IMR-90 (cell line): ENCODE measurements around the gene RNU6-1. TPM values are rescaled to one million over a fixed set of nuclear protein-coding genes. Genes with fewer than 3 reads are reported as not detected.

Experiments
- ATAC-seq: fragments of 200-7000 bp; cut with Tn5 transposase; 2 replicates; pipeline ENCODE4 v1.9.1; 2020; ENCODE audit warnings: low read depth, mild to moderate bottlenecking, moderate library complexity
- BruUV-seq: library from RNA; stranded (reverse); fragments of 400-500 nt; replicated peaks from 2 replicates; lab custom pipeline; 2021; lab: Mats Ljungman, UMichigan
- CTCF ChIA-PET: fragments of 300-600 bp; formaldehyde crosslinking; extraction: SDS; loops from one replicate; lab custom pipeline; 2021; ENCODE audit warnings: antibody characterized with exemption; lab: Yijun Ruan, JAX
- POLR2A ChIA-PET: fragments of 300-600 bp; sonication (Branson Sonifier 250); formaldehyde crosslinking; loops from one replicate; lab custom pipeline; 2022; ENCODE audit warnings: antibody characterized with exemption; ENCODE audit not compliant: unreplicated experiment; lab: Charles Lee
- DNase-seq: peaks from one replicate; pipeline ENCODE4 v3.0.0; 2013
- H2AFZ ChIP-seq: replicated peaks from 2 replicates; pipeline ENCODE3; 2013; ENCODE audit warnings: low read length, mild to moderate bottlenecking; ENCODE audit not compliant: poor library complexity
- H2AK5ac ChIP-seq: 2 replicates; pipeline ENCODE4 v1.6.1; 2013; ENCODE audit warnings: low read depth, low read length, inconsistent platforms
- H2AK9ac ChIP-seq: replicated peaks from 2 replicates; pipeline ENCODE3; 2013; ENCODE audit warnings: mild to moderate bottlenecking, low read depth, low read length, moderate library complexity; ENCODE audit not compliant: poor library complexity
- H2BK120ac ChIP-seq: 2 replicates; pipeline ENCODE4 v1.6.1; 2013; ENCODE audit warnings: low read depth, low read length, inconsistent platforms
- H2BK15ac ChIP-seq: 3 replicates; pipeline ENCODE4 v1.6.1; 2013; ENCODE audit warnings: low read depth, low read length, inconsistent platforms
- H2BK20ac ChIP-seq: 2 replicates; pipeline ENCODE4 v1.6.1; 2013; ENCODE audit warnings: low read depth, mild to moderate bottlenecking, inconsistent platforms, low read length, moderate library complexity
- H2BK5ac ChIP-seq: 2 replicates; pipeline ENCODE4 v1.6.1; 2013; ENCODE audit warnings: mild to moderate bottlenecking, low read depth, low read length, inconsistent platforms; ENCODE audit not compliant: poor library complexity, severe bottlenecking
- H3K14ac ChIP-seq: replicated peaks from 2 replicates; pipeline ENCODE4 v1.6.1; 2013; ENCODE audit warnings: low read depth, low read length, inconsistent platforms
- H3K18ac ChIP-seq: 2 replicates; pipeline ENCODE4 v1.6.1; 2013; ENCODE audit warnings: low read depth, low read length, control low read depth
- H3K23ac ChIP-seq: 2 replicates; pipeline ENCODE4 v1.6.1; 2013; ENCODE audit warnings: low read depth, low read length, inconsistent platforms
- H3K27ac ChIP-seq: 2 replicates; pipeline ENCODE4 v1.5.1; 2013; ENCODE audit warnings: mild to moderate bottlenecking, control low read depth, low read length; ENCODE audit not compliant: insufficient read depth
- H3K27me3 ChIP-seq: 2 replicates; pipeline ENCODE4 v1.6.1; 2013; ENCODE audit warnings: low read length; ENCODE audit not compliant: control insufficient read depth, insufficient read depth
- H3K36me3 ChIP-seq: 2 replicates; pipeline ENCODE4 v1.6.1; 2013; ENCODE audit warnings: low read length, mixed read lengths; ENCODE audit not compliant: control insufficient read depth, insufficient read depth
- H3K4ac ChIP-seq: 2 replicates; pipeline ENCODE4 v1.6.1; 2013; ENCODE audit warnings: low read depth, low read length, inconsistent platforms
- H3K4me1 ChIP-seq: 2 replicates; pipeline ENCODE4 v1.6.1; 2013; ENCODE audit warnings: low read length, mixed read lengths; ENCODE audit not compliant: control insufficient read depth, insufficient read depth
- H3K4me2 ChIP-seq: 2 replicates; pipeline ENCODE4 v1.6.1; 2013; ENCODE audit warnings: low read depth, mild to moderate bottlenecking, control low read depth, low read length, moderate library complexity
- H3K4me3 ChIP-seq: 2 replicates; pipeline ENCODE4 v1.5.1; 2013; ENCODE audit warnings: low read depth, mild to moderate bottlenecking, control low read depth, low read length, moderate library complexity; ENCODE audit not compliant: insufficient read depth
- H3K56ac ChIP-seq: 2 replicates; pipeline ENCODE4 v1.6.1; 2013; ENCODE audit warnings: low read length, inconsistent platforms; ENCODE audit not compliant: insufficient read depth; ENCODE audit errors: extremely low read depth
- H3K79me1 ChIP-seq, 2 experiments: 2 replicates each; pipeline ENCODE4 v1.6.1; 2013; ENCODE audit warnings: low read length in 2 of 2, inconsistent platforms in 1 of 2, low read depth in 1 of 2
- H3K9ac ChIP-seq: 2 replicates; pipeline ENCODE4 v1.6.1; 2013; ENCODE audit warnings: low read depth, low read length, control low read depth
- H3K9me1 ChIP-seq: 2 replicates; pipeline ENCODE4 v1.6.1; 2013; ENCODE audit warnings: low read length, inconsistent platforms; ENCODE audit not compliant: insufficient read depth
- H3K9me3 ChIP-seq: 2 replicates; pipeline ENCODE4 v1.6.1; 2013; ENCODE audit warnings: low read length; ENCODE audit not compliant: control insufficient read depth, insufficient read depth
- H4K20me1 ChIP-seq: 2 replicates; pipeline ENCODE4 v1.6.1; 2013; ENCODE audit warnings: low read length, inconsistent platforms; ENCODE audit not compliant: insufficient read depth
- H4K5ac ChIP-seq: 2 replicates; pipeline ENCODE4 v1.6.1; 2013; ENCODE audit warnings: mild to moderate bottlenecking, low read depth, low read length, control low read depth
- H4K8ac ChIP-seq, 2 experiments: 2 replicates each; pipeline ENCODE4 v1.6.1; 2013; ENCODE audit warnings: low read depth in 2 of 2, low read length in 2 of 2, control low read depth in 1 of 2, inconsistent platforms in 1 of 2
- H4K91ac ChIP-seq: 2 replicates; pipeline ENCODE4 v1.6.1; 2013; ENCODE audit warnings: low read depth, low read length, inconsistent platforms; ENCODE audit not compliant: insufficient read depth
- BHLHE40 ChIP-seq: fragments of 150-350 bp; IDR thresholded peaks from 2 replicates; pipeline ENCODE4 v1.6.1; 2016; ENCODE audit warnings: mild to moderate bottlenecking, low read depth, low read length
- CEBPB ChIP-seq: IDR thresholded peaks from 2 replicates; pipeline ENCODE4 v1.6.1; 2012; ENCODE audit warnings: low read depth, low read length, improper control_type of control experiment
- CHD1 ChIP-seq: IDR thresholded peaks from 2 replicates; pipeline ENCODE4 v1.6.1; 2012; ENCODE audit warnings: low read depth, low read length, improper control_type of control experiment
- CTCF ChIP-seq: conservative IDR thresholded peaks from 2 replicates; pipeline ENCODE4 v1.5.1; 2012; ENCODE audit warnings: mild to moderate bottlenecking, low read depth, low read length, improper control_type of control experiment
- ELK1 ChIP-seq: fragments of 150-350 bp; IDR thresholded peaks from 2 replicates; pipeline ENCODE4 v1.6.1; 2016; ENCODE audit warnings: low read depth, mild to moderate bottlenecking, low read length, moderate library complexity, borderline replicate concordance
- FOS ChIP-seq: fragments of 150-350 bp; IDR thresholded peaks from 2 replicates; pipeline ENCODE4 v1.6.1; 2016; ENCODE audit warnings: low read depth, low read length
- MAFK ChIP-seq: IDR thresholded peaks from 2 replicates; pipeline ENCODE4 v1.6.1; 2012; ENCODE audit warnings: low read depth, low read length, improper control_type of control experiment
- MAZ ChIP-seq: IDR thresholded peaks from 2 replicates; pipeline ENCODE4 v1.6.1; 2012; ENCODE audit warnings: low read depth, mild to moderate bottlenecking, low read length, improper control_type of control experiment, moderate library complexity, borderline replicate concordance
- MXI1 ChIP-seq: IDR thresholded peaks from 2 replicates; pipeline ENCODE4 v1.6.1; 2012; ENCODE audit warnings: low read depth, mild to moderate bottlenecking, low read length, moderate library complexity, borderline replicate concordance
- NFE2L2 ChIP-seq: fragments of 150-350 bp; IDR thresholded peaks from 2 replicates; pipeline ENCODE4 v1.6.1; 2016; ENCODE audit warnings: low read depth, mild to moderate bottlenecking, low read length
- POLR2A ChIP-seq: IDR thresholded peaks from 2 replicates; pipeline ENCODE4 v1.6.1; 2012; ENCODE audit warnings: mild to moderate bottlenecking, low read depth, low read length
- RAD21 ChIP-seq: IDR thresholded peaks from 2 replicates; pipeline ENCODE4 v1.6.1; 2012; ENCODE audit warnings: low read length, improper control_type of control experiment
- RCOR1 ChIP-seq: IDR thresholded peaks from 2 replicates; pipeline ENCODE4 v1.6.1; 2012; ENCODE audit warnings: mild to moderate bottlenecking, low read length, improper control_type of control experiment; ENCODE audit not compliant: insufficient replicate concordance
- RFX5 ChIP-seq: IDR thresholded peaks from 2 replicates; pipeline ENCODE4 v1.8.0; 2012; ENCODE audit warnings: low read depth, mild to moderate bottlenecking, low read length, moderate library complexity
- SMC3 ChIP-seq: fragments of 150-350 bp; IDR thresholded peaks from 2 replicates; pipeline ENCODE4 v1.6.1; 2016; ENCODE audit warnings: low read depth, mild to moderate bottlenecking, antibody characterized with exemption, low read length, moderate library complexity
- WGBS, 2 experiments: methylation state at CpG; one replicate each; pipeline versions ENCODE4 v1.1.5 to v1.1.7; 2013; ENCODE audit warnings: missing lambda C conversion rate in 2 of 2; ENCODE audit not compliant: insufficient read length in 1 of 2; ENCODE audit errors: extremely low coverage in 2 of 2; 5-methylcytosine and 5-hydroxymethylcytosine counted together
- dilution Hi-C: fragments of 300-500 bp; cut with HindIII; formaldehyde crosslinking; loops from one replicate; pipeline ENCODE4 v1.14.3; 2018; ENCODE audit warnings: low sequenced_read_pairs; ENCODE audit not compliant: unreplicated experiment
- in situ Hi-C: fragments of 300-500 bp; cut with MboI; formaldehyde crosslinking; loops from 3 replicates; pipeline ENCODE4 v1.14.3; 2019; ENCODE audit warnings: low sequenced_read_pairs, inconsistent platforms, mixed read lengths
- intact Hi-C: fragments of 100-400 bp; cut with micrococcal nuclease; formaldehyde crosslinking; loops from 2 replicates; pipeline ENCODE4 v1.10.0; 2022
- polyA plus RNA-seq, 3 experiments: library from polyadenylated mRNA; depleted of rRNA; stranded (reverse); fragments of >200 nt; gene quantifications; 2 replicates each; pipeline ENCODE4 v1.2.3, GENCODE V29; 2012; ENCODE audit warnings: low replicate concordance in 1 of 3
- total RNA-seq: library from RNA; depleted of rRNA; stranded (reverse); fragments of >200 nt; gene quantifications from 2 replicates; pipeline ENCODE4 v1.2.3, GENCODE V29; 2012
- TF ChIP-seq, protein P1 (sequence below): fragments of 150-350 bp; IDR thresholded peaks from 2 replicates; pipeline ENCODE4 v1.6.1; 2017; ENCODE audit warnings: mild to moderate bottlenecking, antibody characterized with exemption, low read length, low read depth

RNU6-1 gene
- total and polyA plus RNA-seq, 2 of the 4 experiments (the other 2 are of a cell fraction) = not detected

DNA sequence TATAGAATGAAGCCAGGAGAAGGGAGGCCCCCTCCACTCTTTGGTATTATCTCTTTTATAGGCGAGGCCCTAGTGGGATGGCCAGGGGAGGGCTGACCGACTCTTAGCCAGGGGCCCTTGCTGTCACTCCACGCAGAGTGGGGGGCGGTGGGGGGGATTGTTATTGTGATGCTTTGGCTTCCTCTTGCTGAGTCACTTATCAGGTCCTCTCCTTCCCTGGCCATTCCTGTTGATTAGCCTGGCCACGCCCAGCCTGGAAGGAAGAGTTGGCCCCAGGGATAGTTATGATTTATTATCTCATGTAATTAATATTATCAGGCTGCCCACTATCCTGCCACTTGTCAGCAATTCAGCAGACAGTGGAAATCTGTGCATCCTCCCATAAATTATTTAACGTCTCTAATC lies 40.0 kb downstream of the RNU6-1 start:
- ChIA-PET POLR2A (no interaction called here), CTCF (no interaction called here)
- no peak overlapping the region for H3K9ac ChIP-seq
- no peak overlapping the region for H3K18ac ChIP-seq
- no peak overlapping the region for H2BK120ac ChIP-seq
- no peak overlapping the region for H3K4ac ChIP-seq
- no CpG with 5 or more reads among the region's 6 CpGs for WGBS, 2 experiments
- 0 out of 2 replicates have a peak, but pooled peaks cover 7% of the 10 kb centered on the region for H4K20me1 ChIP-seq
- H3K4me3 ChIP-seq = no peak overlapping the region
- peaks cover 1% of the 10 kb centered on the region for H3K9me3 ChIP-seq
- ATAC-seq = no peak
- H2AFZ ChIP-seq = no peak overlapping the region
- in situ Hi-C loops (no loop called here), intact Hi-C loops (no loop called here), dilution Hi-C loops (no loop called here)
- no peak for TF ChIP-seq MAZ
- no peak for TF ChIP-seq MAFK
- TF ChIP-seq RCOR1 = no peak
- TF ChIP-seq RAD21 = no peak
- TF ChIP-seq, protein P1, sequence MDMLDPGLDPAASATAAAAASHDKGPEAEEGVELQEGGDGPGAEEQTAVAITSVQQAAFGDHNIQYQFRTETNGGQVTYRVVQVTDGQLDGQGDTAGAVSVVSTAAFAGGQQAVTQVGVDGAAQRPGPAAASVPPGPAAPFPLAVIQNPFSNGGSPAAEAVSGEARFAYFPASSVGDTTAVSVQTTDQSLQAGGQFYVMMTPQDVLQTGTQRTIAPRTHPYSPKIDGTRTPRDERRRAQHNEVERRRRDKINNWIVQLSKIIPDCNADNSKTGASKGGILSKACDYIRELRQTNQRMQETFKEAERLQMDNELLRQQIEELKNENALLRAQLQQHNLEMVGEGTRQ = no peak
- no peak for TF ChIP-seq SMC3
- TF ChIP-seq FOS = no peak
- TF ChIP-seq CEBPB = no peak
- TF ChIP-seq RFX5 = no peak
- no peak for TF ChIP-seq CTCF
- no peak for TF ChIP-seq ELK1
- no peak for TF ChIP-seq NFE2L2
- TF ChIP-seq MXI1 = no peak
- no peak for TF ChIP-seq POLR2A
- TF ChIP-seq CHD1 = no peak
- TF ChIP-seq BHLHE40 = no peak
- no peak overlapping the region for H4K5ac ChIP-seq
- H3K4me1 ChIP-seq = no peaks in the 10 kb centered on the region
- H3K27me3 ChIP-seq = no peaks in the 10 kb centered on the region
- H2BK20ac ChIP-seq = no peak overlapping the region
- H3K23ac ChIP-seq = no peak overlapping the region
- H3K36me3 ChIP-seq = no peaks in the 10 kb centered on the region
- no peak overlapping the region for H2AK5ac ChIP-seq
- H3K27ac ChIP-seq = no peak overlapping the region
- H3K79me1 ChIP-seq = no peaks in the 10 kb centered on the region; a peak in 1 of 4 replicates
- no peak overlapping the region for H3K14ac ChIP-seq
- H3K4me2 ChIP-seq = no peak overlapping the region
- no peak overlapping the region for H3K56ac ChIP-seq
- no peak overlapping the region for H2BK15ac ChIP-seq
- no peak overlapping the region for H2BK5ac ChIP-seq
- peaks cover 5% of the 10 kb centered on the region; the same call in 1 of the 2 replicates for H3K9me1 ChIP-seq
- no peak for DNase-seq
- no peak overlapping the region for H2AK9ac ChIP-seq
- no peak overlapping the region for H4K91ac ChIP-seq
- BruUV-seq = no TSS peak
- no peak overlapping the region for H4K8ac ChIP-seq
